WI38 (cell line): ENCODE measurements around the gene PCSK1.
"Not testable (repeated sequence)": the region's sequence is repeated elsewhere in the genome, so short reads cannot be mapped to it uniquely, and the experiment has no call there.

Experiments
- H3K4me3 ChIP-seq: 2 replicates; pipeline ENCODE4 v1.5.1; 2011; ENCODE audit warnings: low read depth, mild to moderate bottlenecking, control low read depth, low read length
- CTCF ChIP-seq: IDR thresholded peaks from 2 replicates; pipeline ENCODE4 v1.5.1; 2012; ENCODE audit warnings: low read depth, mild to moderate bottlenecking, control low read depth, low read length

The PCSK1 gene

GRCh38 chr5:96408210-96408777, 24.8 kb downstream of the PCSK1 start:
- no peak overlapping the region for H3K4me3 ChIP-seq
- TF ChIP-seq CTCF, result no peak

- no peak overlapping the region for H3K4me3 ChIP-seq
- no peak for TF ChIP-seq CTCF
Observed at GRCh38 chr5:96407436-96407835, 25.6 kb downstream of the PCSK1 start.

GRCh38 chr5:96404191-96404867, 28.7 kb downstream of the PCSK1 start:
- TF ChIP-seq CTCF, result no peak
- H3K4me3 ChIP-seq, result no peak overlapping the region

- no peak for TF ChIP-seq CTCF
- no peak overlapping the region for H3K4me3 ChIP-seq
Observed at GRCh38 chr5:96402500-96402899, 30.5 kb downstream of the PCSK1 start.

- no peak for TF ChIP-seq CTCF
- H3K4me3 ChIP-seq, result no peak overlapping the region
Observed at GRCh38 chr5:96396878-96397277, 36.2 kb downstream of the PCSK1 start.

- not testable (repeated sequence) for H3K4me3 ChIP-seq
Observed at GRCh38 chr5:96395295-96395694, 37.8 kb downstream of the PCSK1 start.

GRCh38 chr5:96391921-96392320, 41.1 kb downstream of the PCSK1 start:
- no peak for TF ChIP-seq CTCF
- H3K4me3 ChIP-seq, result no peak overlapping the region

- TF ChIP-seq CTCF, result no peak
Observed at GRCh38 chr5:96388176-96388575, 44.9 kb downstream of the PCSK1 start.

More at GRCh38 chr5:96388176-96388575, 44.9 kb downstream of the PCSK1 start:
- no peak overlapping the region for H3K4me3 ChIP-seq
